GM21717 (cell line): Measurements from ENCODE around the gene ZNF12.
A peak's percentile ranks its signal among the peaks of the same experiment; 100 is the strongest.
"Not testable (repeated sequence)": the region's sequence is repeated elsewhere in the genome, so short reads cannot be mapped to it uniquely, and the experiment has no call there.

Experiments
- ATAC-seq: cut with Tn5 transposase; IDR thresholded peaks from one replicate; pipeline ENCODE4 v1.9.1; 2021; ENCODE audit warnings: mild to moderate bottlenecking, moderate library complexity; ENCODE audit not compliant: unreplicated experiment

The ZNF12 gene

GRCh38 chr7:6706666-6707407 is at the start of gene ZNF12:
Gene ZNF12 (minus strand): TSS chr7:6706947. CDS start chr7:6705173, 1,774 bp downstream.
- peak; percentile 87 for ATAC-seq

GRCh38 chr7:6753964-6754363 is 47.2 kb upstream of the ZNF12 start, which contains the start of gene RSPH10B2:
Gene RSPH10B2 (plus strand): TSS chr7:6754103. CDS start chr7:6757678, 3,575 bp downstream.
- not testable (repeated sequence) for ATAC-seq

- ATAC-seq = not testable (repeated sequence)
Measured at GRCh38 chr7:6750173-6750572, 43.4 kb upstream of the ZNF12 start.

GRCh38 chr7:6749335-6749734 is 42.6 kb upstream of the ZNF12 start:
- not testable (repeated sequence) for ATAC-seq

- not testable (repeated sequence) for ATAC-seq
Measured at GRCh38 chr7:6744410-6745100, 37.8 kb upstream of the ZNF12 start.

- ATAC-seq = not testable (repeated sequence)
Measured at GRCh38 chr7:6738415-6738814, 31.7 kb upstream of the ZNF12 start.

GRCh38 chr7:6730343-6730633 is 23.5 kb upstream of the ZNF12 start:
- ATAC-seq = no peak

GRCh38 chr7:6729492-6730342 is 23.0 kb upstream of the ZNF12 start:
- ATAC-seq = peak; percentile 89

GRCh38 chr7:6728893-6729491 is 22.2 kb upstream of the ZNF12 start:
- ATAC-seq = not testable (repeated sequence)

- ATAC-seq = no peak
Measured at GRCh38 chr7:6727663-6728062, 20.9 kb upstream of the ZNF12 start.

GRCh38 chr7:6726341-6726740 is 19.6 kb upstream of the ZNF12 start:
- not testable (repeated sequence) for ATAC-seq

- ATAC-seq = peak; percentile 86
Measured at GRCh38 chr7:6725003-6725402, 18.3 kb upstream of the ZNF12 start.

GRCh38 chr7:6724351-6724750 is 17.6 kb upstream of the ZNF12 start:
- ATAC-seq = not testable (repeated sequence)

GRCh38 chr7:6718124-6718523 is 11.4 kb upstream of the ZNF12 start:
- no peak for ATAC-seq

GRCh38 chr7:6715898-6716297 is 9.2 kb upstream of the ZNF12 start:
- not testable (repeated sequence) for ATAC-seq

GRCh38 chr7:6714360-6714759 is 7.6 kb upstream of the ZNF12 start:
- ATAC-seq = no peak

- no peak for ATAC-seq
Measured at GRCh38 chr7:6709808-6710207, 3.1 kb upstream of the ZNF12 start.

GRCh38 chr7:6708304-6708703 is 1.6 kb upstream of the ZNF12 start:
- ATAC-seq = no peak

- peak; percentile 30 for ATAC-seq
Measured at GRCh38 chr7:6705959-6706665, 635 bp downstream of the ZNF12 start.

GRCh38 chr7:6701860-6702259 is 4.9 kb downstream of the ZNF12 start:
- no peak for ATAC-seq
